ENCODE data around the gene TRIM65.
"Not testable (repeated sequence)": the region's sequence is repeated elsewhere in the genome, so short reads cannot be mapped to it uniquely, and the experiment has no call there.

Gene TRIM65

GRCh38 chr17:75875182-75875939, 21.4 kb downstream of the TRIM65 start:
- no peak for DNase-seq (ENCODE audit: extremely low read depth, low read depth)
- no peak for TF ChIP-seq CTCF (IDR thresholded peaks at IDR 0.05; ENCODE audit: low read depth, low read length)

GRCh38 chr17:75874323-75875181, 22.2 kb downstream of the TRIM65 start:
- no peak for DNase-seq (ENCODE audit: extremely low read depth, low read depth)
- no peak for TF ChIP-seq CTCF (IDR thresholded peaks at IDR 0.05; ENCODE audit: low read depth, low read length)

DNA sequence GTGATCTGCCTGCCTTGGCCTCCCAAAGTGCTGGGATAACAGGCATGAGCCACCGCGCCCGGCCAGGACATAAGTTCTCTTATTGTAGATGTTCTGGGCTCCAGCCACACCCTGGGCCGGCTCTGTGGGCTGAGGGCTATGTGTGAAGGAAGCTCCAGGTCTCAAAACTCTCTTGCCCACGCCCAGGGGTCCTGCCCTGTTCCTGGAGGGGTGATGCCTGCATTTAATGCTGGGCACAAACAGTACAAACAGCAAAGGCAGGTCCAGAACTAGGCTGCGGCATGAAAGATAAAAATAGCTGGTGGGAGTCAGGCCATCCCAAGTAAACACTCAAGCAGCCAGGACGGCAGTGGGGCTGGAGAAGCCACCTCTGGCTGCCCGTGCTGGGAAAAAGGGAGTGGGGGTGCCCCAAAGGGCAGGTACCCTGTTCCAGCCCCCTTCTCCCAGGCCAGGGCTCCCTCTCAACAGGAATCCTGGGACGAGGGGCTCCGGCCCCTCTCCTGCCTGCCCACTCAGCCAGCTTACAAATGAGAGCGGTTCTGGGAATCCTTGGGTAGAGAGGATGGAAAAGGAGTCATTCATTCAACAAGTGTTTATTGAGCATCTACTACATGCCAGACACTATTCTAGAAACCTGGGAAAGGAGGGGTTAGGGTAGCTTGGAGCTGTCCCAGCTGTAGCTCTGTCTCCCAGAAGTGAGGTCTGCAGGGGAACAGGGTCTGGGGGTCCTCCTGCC, 23.0 kb downstream of the TRIM65 start:
- no peak for DNase-seq (ENCODE audit: extremely low read depth, low read depth)
- no peak for TF ChIP-seq CTCF (IDR thresholded peaks at IDR 0.05; ENCODE audit: low read depth, low read length)

DNA sequence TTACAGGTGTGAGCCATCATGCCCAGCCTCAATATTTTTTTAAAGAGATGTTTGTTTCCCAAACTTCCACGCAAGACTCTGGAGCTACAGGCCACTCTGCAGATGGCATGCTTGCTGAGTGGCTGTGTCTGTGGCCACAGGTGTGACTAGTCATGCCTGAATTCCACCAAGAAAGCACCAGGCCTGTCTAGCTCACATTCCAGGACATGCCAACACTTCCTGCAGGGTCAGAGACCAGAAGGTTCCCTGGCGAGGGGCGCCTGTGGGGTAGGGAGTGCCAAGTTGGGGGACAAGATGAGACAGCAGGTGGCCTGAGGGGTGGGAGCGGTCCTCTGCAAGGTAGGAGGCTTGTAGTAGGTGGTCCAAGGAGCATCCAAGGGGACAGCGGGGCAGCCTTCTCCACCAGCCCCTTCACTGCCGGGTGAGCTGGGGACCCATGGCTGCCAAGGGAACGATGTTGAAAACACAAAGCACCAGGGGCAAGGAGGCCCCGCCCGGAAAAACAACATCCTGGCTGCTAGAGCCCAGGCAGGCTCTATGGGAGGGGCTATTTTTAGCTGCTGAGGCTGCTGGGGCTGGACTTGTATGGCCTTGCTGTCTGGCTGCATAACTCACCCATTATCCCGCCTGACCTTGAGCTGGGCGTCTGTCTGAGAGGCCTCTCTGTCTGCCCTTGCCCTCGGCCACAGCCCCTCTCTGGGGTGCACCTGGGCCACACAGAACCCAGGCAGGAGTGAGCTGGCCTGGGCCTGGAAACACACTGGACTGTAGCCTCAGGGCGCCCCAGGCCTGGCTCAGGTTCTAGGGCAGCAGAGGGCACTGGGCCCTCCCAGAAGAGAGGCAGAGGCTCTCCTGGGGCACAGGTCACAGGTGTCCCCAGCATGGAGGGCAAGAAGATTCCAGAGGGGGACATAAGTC, 24.1 kb downstream of the TRIM65 start:
- no peak for TF ChIP-seq CTCF (IDR thresholded peaks at IDR 0.05; ENCODE audit: low read depth, low read length)
- peak; percentile 59 for DNase-seq (ENCODE audit: extremely low read depth, low read depth)

DNA sequence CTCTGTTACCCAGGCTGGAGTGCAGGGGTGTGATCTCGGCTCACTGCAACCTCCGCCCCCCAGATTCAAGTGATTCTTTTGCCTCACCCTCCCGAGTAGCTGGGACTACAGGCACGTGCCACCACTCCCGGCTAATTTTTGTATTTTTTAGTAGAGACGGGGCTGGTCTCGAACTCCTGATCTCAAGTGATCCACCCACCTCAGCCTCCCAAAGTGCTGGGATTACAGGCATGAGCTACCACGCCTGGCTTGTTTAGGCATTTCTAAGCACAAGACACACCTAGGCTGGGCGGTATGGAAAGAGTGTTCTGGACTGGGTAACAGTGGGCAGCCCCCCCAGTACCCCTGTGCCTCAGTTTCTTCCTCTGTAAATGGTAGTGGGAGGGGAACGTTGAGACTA, 26.5 kb downstream of the TRIM65 start:
- DNase-seq (ENCODE audit: extremely low read depth, low read depth) = not testable (repeated sequence)

GRCh38 chr17:75869282-75870141, 27.2 kb downstream of the TRIM65 start:
- no peak for DNase-seq (ENCODE audit: extremely low read depth, low read depth)
- TF ChIP-seq CTCF (IDR thresholded peaks at IDR 0.05; ENCODE audit: low read depth, low read length) = no peak

DNA sequence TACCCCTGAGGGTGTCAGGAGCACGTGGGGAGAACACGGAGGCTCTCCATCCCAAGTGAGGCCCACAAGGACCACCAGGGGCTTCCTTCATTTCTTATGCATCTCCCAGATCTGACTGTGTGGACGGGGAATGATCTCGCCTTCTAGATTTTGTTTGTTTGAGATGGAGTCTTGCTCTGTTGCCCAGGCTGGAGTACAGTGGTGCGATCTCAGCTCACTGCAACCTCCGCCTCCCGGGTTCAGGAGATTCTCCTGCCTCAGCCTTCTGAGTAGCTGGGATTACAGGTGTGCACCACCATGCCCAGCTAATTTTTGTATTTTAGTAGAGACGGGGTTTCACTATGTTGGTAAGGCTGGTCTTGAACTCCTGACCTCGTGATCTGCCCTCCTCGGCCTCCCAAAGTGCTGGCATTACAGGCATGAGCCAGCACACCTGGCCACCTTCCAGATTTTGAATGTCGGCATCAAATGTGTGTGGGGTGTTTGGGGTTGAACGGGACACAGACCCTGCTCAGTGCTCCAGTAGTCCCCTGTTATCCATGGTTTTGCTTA, 27.9 kb downstream of the TRIM65 start:
- DNase-seq (ENCODE audit: extremely low read depth, low read depth) = not testable (repeated sequence)

DNA sequence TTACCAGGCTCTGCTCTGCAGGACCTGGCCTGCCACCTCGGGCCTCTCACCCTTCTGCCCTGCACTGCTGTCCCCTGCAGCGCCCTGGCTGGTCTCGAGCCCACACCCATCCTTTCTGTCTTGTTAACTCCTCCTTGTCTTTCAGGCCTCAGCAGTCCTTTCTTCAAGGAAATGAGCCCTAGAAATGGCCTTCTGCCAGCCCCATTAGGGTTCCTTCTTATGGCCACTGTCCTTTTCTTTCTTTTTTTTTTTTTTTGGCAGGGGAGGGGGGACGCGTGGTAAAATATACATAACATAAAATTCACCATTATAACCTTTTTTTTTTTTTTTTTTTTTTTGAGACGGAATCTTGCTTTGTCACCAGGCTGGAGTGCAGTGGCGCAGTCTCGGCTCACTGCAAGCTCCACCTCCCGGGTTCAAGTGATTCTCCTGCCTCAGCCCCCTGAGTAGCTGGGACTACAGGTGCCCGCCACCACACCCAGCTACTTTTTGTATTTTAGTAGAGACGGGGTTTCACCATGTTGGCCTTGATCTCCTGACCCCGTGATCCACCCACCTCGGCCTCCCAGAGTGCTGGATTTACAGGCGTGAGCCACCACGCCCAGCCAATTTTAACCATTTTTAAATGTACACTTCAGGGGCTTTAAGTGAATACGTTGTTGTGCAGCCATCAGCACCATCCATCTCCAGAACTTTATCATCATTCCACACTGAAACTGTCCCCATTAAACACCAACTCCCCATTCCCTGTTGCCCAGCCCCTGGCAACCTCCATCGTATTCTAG, 31.2 kb downstream of the TRIM65 start:
- not testable (repeated sequence) for DNase-seq (ENCODE audit: extremely low read depth, low read depth)

- DNase-seq (ENCODE audit: extremely low read depth, low read depth) = not testable (repeated sequence)
These were observed 31.9 kb downstream of the TRIM65 start for GRCh38 chr17:75864887-75865286.

All from AG09319 (cell line).